Hepatic stellate cell (primary cell): ENCODE results near the gene AKAP7.

Experiments
- DNase-seq: peaks from one replicate; pipeline ENCODE4 v3.0.0; 2011; ENCODE audit warnings: low spot score

Gene AKAP7

DNA sequence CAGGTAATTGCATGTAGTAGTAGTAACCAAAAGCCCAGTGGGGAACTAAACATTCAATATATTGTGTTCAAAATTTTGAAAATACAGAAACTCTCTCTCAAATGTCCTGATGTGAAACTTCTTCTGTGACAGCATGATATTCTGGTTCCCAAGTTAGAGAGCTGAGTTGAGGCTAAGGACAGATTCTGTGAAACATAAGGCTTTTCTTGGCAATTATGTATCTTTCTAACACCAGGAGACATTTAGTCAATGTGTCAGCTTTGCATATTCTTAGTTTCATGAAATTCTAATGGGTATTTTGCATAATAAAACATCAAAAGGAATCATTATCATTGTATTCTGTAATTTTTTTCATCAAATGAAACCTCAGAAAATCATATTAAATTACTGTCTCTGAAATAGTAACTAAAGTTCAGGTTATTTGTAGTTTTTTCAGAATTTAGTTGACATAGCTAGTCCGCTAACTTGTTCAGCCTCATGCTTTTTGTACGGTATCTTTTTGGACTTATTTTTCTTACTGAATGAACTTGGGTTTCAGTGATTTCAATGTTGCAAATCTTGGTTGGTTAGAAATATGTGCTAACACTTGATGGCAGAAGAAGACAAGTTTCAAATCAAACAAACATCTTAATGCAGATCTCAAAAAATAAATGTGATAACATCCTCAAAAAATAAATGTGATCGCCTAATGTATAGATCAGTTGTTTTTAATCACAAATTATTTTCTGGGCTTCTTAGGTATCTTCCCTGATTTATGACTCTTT lies 70.4 kb downstream of the AKAP7 start:
- DNase-seq = no peak

DNA sequence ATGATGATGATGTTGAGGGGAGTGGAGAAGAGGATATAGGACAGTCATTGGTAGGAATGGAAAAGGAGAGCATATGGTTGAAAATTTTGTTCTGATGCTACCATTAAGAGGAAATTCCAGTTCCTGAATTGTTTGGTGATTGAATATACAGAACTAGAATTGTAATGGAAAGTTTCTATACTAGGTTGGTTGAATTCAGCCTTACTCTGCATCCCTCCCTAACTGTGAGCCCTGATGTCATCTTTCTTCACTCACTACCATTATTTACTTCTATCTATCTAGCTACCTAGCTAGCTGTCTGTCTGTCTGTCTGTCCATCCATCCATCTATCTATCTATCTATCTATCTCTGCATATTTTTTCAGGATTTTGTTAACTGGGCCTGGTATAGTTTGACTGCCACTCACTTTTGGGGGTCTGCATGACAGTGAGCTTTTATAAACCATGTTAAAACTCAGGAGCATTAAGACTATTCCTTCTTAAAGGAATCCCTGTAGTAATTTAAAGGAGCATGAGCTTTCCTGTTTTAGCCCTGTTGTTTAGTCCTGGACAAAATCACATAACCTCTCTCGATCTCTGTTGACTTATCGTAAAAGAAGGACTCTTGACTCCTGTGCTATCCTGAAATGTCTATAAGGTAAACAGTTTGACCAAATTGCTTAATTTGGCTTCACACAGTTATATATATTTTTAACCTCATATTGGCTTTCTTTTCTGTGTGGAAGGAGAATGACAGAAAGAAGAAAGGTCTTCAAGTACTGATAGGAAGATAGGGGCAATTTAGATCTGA lies 71.4 kb downstream of the AKAP7 start:
- DNase-seq = no peak

DNA sequence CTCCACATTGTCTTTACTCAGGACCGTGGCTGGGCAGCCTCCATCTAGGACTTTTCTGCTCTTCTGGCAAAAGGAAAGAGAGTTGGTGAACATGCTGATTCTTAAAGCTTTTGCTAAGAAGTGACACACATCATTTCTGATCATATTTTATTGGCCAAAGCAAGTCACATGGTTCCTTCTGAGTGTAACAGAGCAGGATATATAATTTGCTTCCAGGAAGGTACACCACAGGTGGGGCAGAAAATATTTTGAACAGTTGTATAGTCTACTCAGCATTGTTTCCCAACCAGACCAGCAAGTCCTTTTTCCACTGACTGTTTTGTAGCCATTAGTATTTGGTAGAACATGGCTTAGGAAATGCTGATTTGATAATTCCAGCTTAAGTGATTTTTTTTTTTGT lies 73.5 kb downstream of the AKAP7 start:
- DNase-seq = no peak

DNA sequence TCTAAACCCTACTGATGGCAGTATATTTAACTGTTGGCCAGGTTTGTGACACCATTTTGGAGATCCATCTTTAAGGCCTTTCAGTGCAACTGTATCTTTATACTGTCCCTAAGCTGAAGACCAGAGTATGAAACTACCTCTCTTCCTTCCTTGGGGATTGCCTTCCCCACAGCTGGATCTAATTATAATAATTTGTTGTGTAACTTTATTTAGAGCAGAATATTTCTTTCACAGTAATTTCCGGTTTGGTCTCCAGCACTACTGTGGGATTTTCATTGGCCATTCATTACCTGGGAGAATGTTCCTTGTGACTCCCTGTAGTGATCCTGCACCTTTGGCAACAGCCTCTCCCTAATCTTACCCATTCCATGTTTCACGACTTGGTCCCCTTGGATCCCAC lies 75.2 kb downstream of the AKAP7 start:
- DNase-seq = no peak

GRCh38 chr6:131212024-131212423 lies 76.8 kb downstream of the AKAP7 start:
- DNase-seq = no peak

DNA sequence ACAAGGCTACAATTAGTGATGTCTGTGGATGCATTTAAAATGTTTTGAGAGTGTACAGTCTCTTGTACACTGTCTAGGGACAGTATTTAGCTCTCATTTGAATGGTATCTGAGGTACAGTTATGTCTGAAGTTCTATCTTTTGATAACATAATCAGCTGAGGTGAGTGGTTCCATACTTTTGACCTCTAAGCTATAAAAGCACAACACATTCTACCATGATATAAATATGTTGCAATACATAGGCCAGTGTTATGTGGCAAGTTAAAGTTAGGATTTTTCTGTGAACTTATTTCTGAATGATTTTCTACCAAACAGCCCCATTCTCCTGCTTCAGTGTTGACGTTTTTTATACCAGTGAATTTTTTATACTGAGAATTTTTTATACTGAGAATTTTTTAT lies 77.6 kb downstream of the AKAP7 start:
- DNase-seq = no peak

GRCh38 chr6:131213501-131213990 lies 78.3 kb downstream of the AKAP7 start:
- no peak for DNase-seq

- no peak for DNase-seq
Measured at GRCh38 chr6:131215219-131215618, 80.0 kb downstream of the AKAP7 start.

DNA sequence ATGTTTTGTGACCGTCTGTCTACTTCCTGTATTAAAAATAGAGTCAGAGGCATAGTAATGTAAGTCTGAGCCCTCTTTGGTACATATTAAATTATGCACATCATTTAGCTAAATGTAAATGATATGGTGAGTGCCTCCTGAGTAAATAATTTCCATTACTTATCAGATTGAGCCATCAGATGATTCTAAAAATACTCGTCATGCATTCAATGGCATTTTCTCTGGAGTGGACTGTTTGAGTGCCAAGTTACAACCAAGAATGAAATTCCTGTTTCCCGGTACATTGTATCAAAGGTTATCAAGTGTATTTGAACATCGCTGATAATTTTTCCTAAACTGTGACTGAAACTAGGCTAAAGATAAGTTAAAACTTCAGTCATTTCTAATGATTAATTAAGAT lies 81.0 kb downstream of the AKAP7 start:
- DNase-seq = no peak

DNA sequence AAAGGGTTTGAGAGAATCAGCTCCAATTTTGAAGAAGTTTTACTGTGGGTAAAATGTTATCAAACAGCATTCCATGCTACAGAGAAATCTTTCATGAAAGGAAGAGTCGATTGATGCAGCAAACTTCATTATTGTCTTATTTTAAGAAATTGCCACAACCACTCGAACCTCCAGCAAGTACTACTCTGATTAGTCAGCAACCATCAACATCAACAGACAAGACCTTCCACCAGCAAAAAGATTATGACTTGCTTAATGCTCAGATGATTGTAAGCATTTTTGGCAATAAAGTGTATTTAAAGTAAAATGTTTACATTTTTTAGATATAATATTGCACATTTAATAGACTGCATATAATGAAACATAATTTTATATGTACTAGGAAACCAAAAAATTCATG lies 87.5 kb downstream of the AKAP7 start:
- DNase-seq = no peak

DNA sequence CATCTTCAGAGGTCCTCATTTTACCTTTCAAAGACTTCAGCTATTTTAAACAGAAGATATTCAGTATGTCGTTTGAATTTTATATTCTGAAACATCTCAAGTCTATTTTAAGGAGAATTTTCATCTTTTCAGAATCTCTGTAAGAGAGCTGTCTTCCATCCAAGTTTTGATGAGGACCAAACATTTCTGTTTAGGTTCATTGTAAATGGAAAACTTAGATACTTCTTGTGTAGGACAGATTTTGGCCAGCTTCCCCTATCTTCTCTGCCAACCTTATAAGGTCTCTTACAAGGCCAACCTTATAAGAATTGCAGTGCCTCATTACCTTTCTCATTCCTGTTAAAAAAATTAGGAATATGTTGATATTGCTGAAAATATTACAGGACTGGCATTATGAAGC lies 88.1 kb downstream of the AKAP7 start:
- DNase-seq = no peak

GRCh38 chr6:131225127-131225526 lies 89.9 kb downstream of the AKAP7 start:
- no peak for DNase-seq

DNA sequence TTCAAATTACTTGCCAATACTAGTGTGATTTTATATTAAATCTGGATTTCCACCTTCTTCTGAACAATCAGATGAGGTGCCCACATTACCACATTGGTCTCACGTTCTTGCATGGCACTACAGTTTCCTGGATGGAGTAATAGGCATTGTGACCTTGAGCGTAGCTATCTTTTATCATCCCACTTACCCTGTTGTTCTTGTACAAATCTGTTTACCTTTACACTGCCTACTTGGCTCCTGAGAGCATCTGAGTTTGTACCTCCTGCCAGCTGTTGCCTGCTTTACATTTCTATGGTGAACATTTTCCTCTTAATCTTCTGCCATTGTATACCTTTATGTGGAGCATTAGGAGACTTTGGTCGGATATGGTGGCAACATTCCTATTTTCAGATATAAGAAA lies 90.7 kb downstream of the AKAP7 start:
- no peak for DNase-seq

GRCh38 chr6:131226459-131227157 lies 91.3 kb downstream of the AKAP7 start:
- DNase-seq = no peak

GRCh38 chr6:131227158-131227543 lies 91.9 kb downstream of the AKAP7 start:
- no peak for DNase-seq

GRCh38 chr6:131231103-131231502 lies 95.8 kb downstream of the AKAP7 start:
- DNase-seq = peak; percentile 10

- DNase-seq = no peak
Measured at GRCh38 chr6:131231891-131232290, 96.6 kb downstream of the AKAP7 start.

DNA sequence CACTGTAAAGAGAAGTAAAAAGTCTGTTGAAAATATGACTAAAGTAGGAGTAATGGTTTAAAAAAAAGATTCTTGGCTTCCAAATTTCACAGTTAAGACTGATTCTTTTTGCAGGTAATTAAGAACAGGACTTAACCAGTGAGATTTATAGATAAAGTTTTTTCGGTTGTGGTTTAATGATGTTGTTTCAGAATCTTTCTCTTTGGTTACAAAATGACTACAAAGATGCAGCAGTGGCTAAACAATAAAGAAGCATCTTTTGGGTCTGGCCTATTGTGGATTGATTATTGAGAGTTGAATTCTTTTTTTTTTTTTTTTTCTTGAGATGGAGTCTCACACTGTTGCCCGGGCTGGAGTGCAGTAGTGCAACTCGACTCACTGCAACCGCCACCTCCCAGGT lies 109.7 kb downstream of the AKAP7 start:
- DNase-seq = no peak

DNA sequence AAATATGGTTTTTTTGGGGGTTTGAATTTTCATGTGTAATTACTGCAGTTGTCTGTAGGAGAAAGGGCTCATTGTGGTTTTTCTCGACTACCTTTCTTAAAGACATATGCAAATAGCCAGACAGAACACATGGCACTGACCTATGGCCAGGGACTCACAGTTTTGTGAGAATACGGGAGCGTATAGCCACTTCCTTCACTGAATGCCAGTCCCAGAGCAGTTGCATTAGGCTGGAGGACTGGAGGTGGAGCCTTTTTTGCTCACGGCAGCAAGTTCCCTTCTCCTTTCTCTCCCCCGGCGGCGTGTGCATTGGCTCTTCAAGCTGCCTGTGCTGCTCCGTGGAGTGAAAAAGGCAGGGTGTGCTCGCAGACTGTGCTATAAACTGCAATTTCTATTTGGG lies 114.9 kb downstream of the AKAP7 start:
- DNase-seq = peak; percentile 21

DNA sequence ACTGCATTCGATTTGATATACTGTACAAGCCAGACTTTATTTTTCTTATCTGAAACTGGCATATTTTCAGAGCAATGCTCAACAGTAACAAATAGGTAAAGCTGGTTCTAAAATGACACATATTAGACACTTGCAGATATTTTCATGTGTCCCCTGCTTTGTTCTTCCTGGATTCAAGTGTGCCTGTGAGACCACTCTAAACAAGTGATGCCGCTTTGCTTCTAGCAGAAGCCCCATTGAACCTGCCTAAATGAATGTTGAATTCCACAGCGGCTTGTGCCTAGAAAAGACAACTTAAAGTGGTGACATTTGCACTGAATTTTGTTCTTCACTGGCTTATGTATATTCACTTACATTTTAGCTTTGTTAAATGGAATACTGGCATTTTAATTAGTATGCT lies 115.7 kb downstream of the AKAP7 start:
- no peak for DNase-seq

- DNase-seq = no peak
Measured at GRCh38 chr6:131251590-131252199, 116.4 kb downstream of the AKAP7 start.

DNA sequence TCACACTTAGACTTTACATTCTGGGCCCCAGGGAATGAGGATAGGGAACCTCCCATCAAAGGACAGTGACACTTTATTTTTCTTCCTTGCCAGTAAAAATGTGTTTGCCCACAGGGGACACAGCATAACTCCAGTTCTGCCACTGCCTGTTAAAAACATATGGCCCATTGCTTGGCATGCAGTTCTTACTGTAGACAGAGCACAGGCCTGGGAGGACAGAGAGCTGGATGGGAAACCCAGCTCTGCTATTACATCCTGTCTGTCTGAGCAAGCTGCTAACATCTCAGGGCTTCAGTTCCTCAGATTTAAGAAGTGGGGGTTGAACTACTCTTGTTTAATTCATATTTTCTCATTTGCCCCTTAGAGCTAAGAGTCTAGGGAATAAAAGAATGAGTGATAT lies 120.2 kb downstream of the AKAP7 start:
- DNase-seq = no peak
